GM23248 (cell line): ENCODE results near the gene BCL10. TPM values are rescaled to one million over a fixed set of nuclear protein-coding genes. Genes with fewer than 3 reads are reported as not detected.

ENCODE experiments used
- DNase-seq: peaks from one replicate; pipeline ENCODE4 v3.0.0-alpha.2; 2015
- H2AFZ ChIP-seq: fragments of 200-600 bp; sonication (generic); 2 replicates; pipeline ENCODE4 v1.6.1; 2016; ENCODE audit warnings: antibody characterized with exemption
- H3F3A ChIP-seq: fragments of 200-600 bp; sonication (generic); 2 replicates; pipeline ENCODE4 v1.6.1; 2016; ENCODE audit warnings: mild to moderate bottlenecking, antibody characterized with exemption, mixed run types; ENCODE audit not compliant: insufficient read depth
- H3K27ac ChIP-seq: fragments of 200-600 bp; sonication (generic); 2 replicates; pipeline ENCODE4 v1.5.1; 2016; ENCODE audit warnings: mild to moderate bottlenecking
- H3K27me3 ChIP-seq: fragments of 200-600 bp; sonication (generic); replicated peaks from 2 replicates; pipeline ENCODE4 v1.6.1; 2016; ENCODE audit warnings: mild to moderate bottlenecking; ENCODE audit not compliant: insufficient read depth
- H3K36me3 ChIP-seq: fragments of 200-600 bp; sonication (generic); 2 replicates; pipeline ENCODE4 v1.6.1; 2016; ENCODE audit warnings: low read depth, mild to moderate bottlenecking
- H3K4me1 ChIP-seq: fragments of 200-600 bp; sonication (generic); 2 replicates; pipeline ENCODE4 v1.6.1; 2016; ENCODE audit warnings: mild to moderate bottlenecking; ENCODE audit not compliant: insufficient read depth
- H3K4me2 ChIP-seq: fragments of 200-600 bp; sonication (generic); one replicate; pipeline ENCODE4 v1.6.1; 2016; ENCODE audit warnings: mild to moderate bottlenecking; ENCODE audit not compliant: unreplicated experiment
- H3K4me3 ChIP-seq: fragments of 200-600 bp; sonication (generic); 2 replicates; pipeline ENCODE4 v1.5.1; 2016; ENCODE audit warnings: mild to moderate bottlenecking
- H3K79me2 ChIP-seq: fragments of 200-600 bp; sonication (generic); 2 replicates; pipeline ENCODE4 v1.6.1; 2016; ENCODE audit warnings: mild to moderate bottlenecking; ENCODE audit not compliant: insufficient read depth
- H3K9ac ChIP-seq: fragments of 200-600 bp; sonication (generic); 2 replicates; pipeline ENCODE4 v1.6.1; 2016; ENCODE audit warnings: mild to moderate bottlenecking
- H3K9me2 ChIP-seq: fragments of 200-600 bp; sonication (generic); 2 replicates; pipeline ENCODE4 v1.6.1; 2016; ENCODE audit warnings: mixed run types, mild to moderate bottlenecking, moderate library complexity; ENCODE audit not compliant: insufficient read depth
- H3K9me3 ChIP-seq: fragments of 200-600 bp; sonication (generic); one replicate; pipeline ENCODE4 v1.6.1; 2017; ENCODE audit warnings: low read depth
- H4K20me1 ChIP-seq: fragments of 200-600 bp; sonication (generic); 2 replicates; pipeline ENCODE4 v1.6.0; 2016; ENCODE audit not compliant: insufficient read depth
- EZH2 ChIP-seq: fragments of 200-600 bp; sonication (generic); IDR thresholded peaks from 2 replicates; pipeline ENCODE4 v1.6.1; 2018; ENCODE audit warnings: antibody characterized with exemption, mild to moderate bottlenecking; ENCODE audit not compliant: insufficient read depth, poor library complexity, severe bottlenecking
- EZH2phosphoT487 ChIP-seq: fragments of 200-600 bp; sonication (generic); IDR thresholded peaks from 2 replicates; pipeline ENCODE4 v1.6.1; 2018; ENCODE audit warnings: antibody characterized with exemption, moderate library complexity, mild to moderate bottlenecking, low read depth; ENCODE audit not compliant: insufficient read depth
- WGBS, 2 experiments: methylation state at CpG; one replicate each; pipeline ENCODE4 v1.1.6; 2015 to 2017; ENCODE audit warnings: low lambda C conversion rate in 2 of 2, low coverage in 1 of 2; ENCODE audit errors: missing lambda C conversion rate in 2 of 2; 5-methylcytosine and 5-hydroxymethylcytosine counted together
- in situ Hi-C: fragments of 300-500 bp; cut with MboI; formaldehyde crosslinking; loops from 2 replicates; pipeline ENCODE4 v1.15.0; 2020
- polyA plus RNA-seq: library from polyadenylated mRNA; unstranded; fragments of >200 nt; fragmentation: Nextera tagmentation; extraction: Ambion mirVana; gene quantifications from 2 replicates; pipeline ENCODE4 v1.2.1, GENCODE V29; 2016
- small RNA-seq: library from RNA; depleted of rRNA; stranded (forward); fragments of <200 nt; gene quantifications from one replicate; pipeline ENCODE3, GENCODE V24; 2014; ENCODE audit warnings: low read depth, low replicate concordance
- total RNA-seq: library from RNA; depleted of rRNA; stranded (reverse); fragments of >200 nt; shearing (Covaris generic); gene quantifications from 2 replicates; pipeline ENCODE4 v1.2.3, GENCODE V29; 2014; rRNA removed

The BCL10 gene
- total and polyA plus RNA-seq, 2 experiments from 2014 or later = 51.4 to 70.7 TPM

- in situ Hi-C loops = no loop called here
- no peak overlapping the region for H3K4me2 ChIP-seq
- no peaks in the 10 kb centered on the region for H3K36me3 ChIP-seq
- peaks cover 11% of the 10 kb centered on the region for H3K4me1 ChIP-seq
- no peaks in the 10 kb centered on the region for H3K79me2 ChIP-seq
- no peak overlapping the region for H2AFZ ChIP-seq
- no peak for TF ChIP-seq EZH2
- TF ChIP-seq EZH2phosphoT487 = no peak
- no peaks in the 10 kb centered on the region for H4K20me1 ChIP-seq
- H3K9ac ChIP-seq = no peak overlapping the region
- no peak for DNase-seq
- no peaks in the 10 kb centered on the region for H3K27me3 ChIP-seq
- H3K9me3 ChIP-seq = no peaks in the 10 kb centered on the region
- 0 out of 2 replicates have a peak, but pooled peaks cover 4% of the 10 kb centered on the region for H3F3A ChIP-seq
- H3K9me2 ChIP-seq = no peaks in the 10 kb centered on the region
- no peak overlapping the region for H3K4me3 ChIP-seq
- no peak overlapping the region for H3K27ac ChIP-seq
Observed at GRCh38 chr1:85224295-85224694, 52.1 kb downstream of the BCL10 start.

GRCh38 chr1:85223334-85223733 lies 53.1 kb downstream of the BCL10 start:
- WGBS, 2 experiments = 54 to 61% methylated on average over 5 of the region's 5 CpGs
- H3K4me1 ChIP-seq = peaks cover 11% of the 10 kb centered on the region
- no peaks in the 10 kb centered on the region for H3K9me3 ChIP-seq
- no peaks in the 10 kb centered on the region for H4K20me1 ChIP-seq
- no peak overlapping the region for H3K27ac ChIP-seq
- DNase-seq = no peak
- TF ChIP-seq EZH2 (no peak), EZH2phosphoT487 (no peak)
- H3F3A ChIP-seq = 0 out of 2 replicates have a peak, but pooled peaks cover 4% of the 10 kb centered on the region
- no peaks in the 10 kb centered on the region for H3K27me3 ChIP-seq
- in situ Hi-C loops = no loop called here
- H3K4me3 ChIP-seq = no peak overlapping the region
- no peaks in the 10 kb centered on the region for H3K79me2 ChIP-seq
- no peak overlapping the region for H3K4me2 ChIP-seq
- H3K9me2 ChIP-seq = no peaks in the 10 kb centered on the region
- no peaks in the 10 kb centered on the region for H3K36me3 ChIP-seq
- H2AFZ ChIP-seq = no peak overlapping the region
- no peak overlapping the region for H3K9ac ChIP-seq

GRCh38 chr1:85220756-85221201 lies 55.7 kb downstream of the BCL10 start:
- H3K4me3 ChIP-seq = no peak overlapping the region
- H3K27me3 ChIP-seq = no peaks in the 10 kb centered on the region
- TF ChIP-seq EZH2phosphoT487 = no peak
- TF ChIP-seq EZH2 = no peak
- in situ Hi-C loops = no loop called here
- H3K9ac ChIP-seq = no peak overlapping the region
- H3K4me2 ChIP-seq = no peak overlapping the region
- DNase-seq = no peak
- peaks cover 5% of the 10 kb centered on the region for H3K4me1 ChIP-seq
- H3K36me3 ChIP-seq = no peaks in the 10 kb centered on the region
- 34 to 40% methylated on average over 7 of the region's 7 CpGs for WGBS, 2 experiments
- no peak overlapping the region for H2AFZ ChIP-seq
- H3K27ac ChIP-seq = no peak overlapping the region
- H3F3A ChIP-seq = no peaks in the 10 kb centered on the region
- no peaks in the 10 kb centered on the region for H3K9me2 ChIP-seq
- H3K9me3 ChIP-seq = no peaks in the 10 kb centered on the region
- H3K79me2 ChIP-seq = no peaks in the 10 kb centered on the region
- H4K20me1 ChIP-seq = no peaks in the 10 kb centered on the region

GRCh38 chr1:85219853-85220610 lies 56.4 kb downstream of the BCL10 start:
- no peaks in the 10 kb centered on the region for H3K4me1 ChIP-seq
- TF ChIP-seq EZH2phosphoT487 = no peak
- no peak overlapping the region for H3K4me2 ChIP-seq
- H3K9me2 ChIP-seq = no peaks in the 10 kb centered on the region
- no peak overlapping the region for H2AFZ ChIP-seq
- H3K27ac ChIP-seq = no peak overlapping the region
- H3K79me2 ChIP-seq = no peaks in the 10 kb centered on the region
- H3F3A ChIP-seq = no peaks in the 10 kb centered on the region
- DNase-seq = no peak
- H3K36me3 ChIP-seq = no peaks in the 10 kb centered on the region
- no peaks in the 10 kb centered on the region for H4K20me1 ChIP-seq
- no peak overlapping the region for H3K4me3 ChIP-seq
- in situ Hi-C loops = no loop called here
- WGBS, 2 experiments = 67 to 79% methylated on average over 2 of the region's 2 CpGs
- no peak overlapping the region for H3K9ac ChIP-seq
- no peaks in the 10 kb centered on the region for H3K27me3 ChIP-seq
- H3K9me3 ChIP-seq = no peaks in the 10 kb centered on the region

- Histone ChIP-seq H3K36me3 (no peaks in the 10 kb centered on the region), H2AFZ (no peak overlapping the region), H3K9me3 (no peaks in the 10 kb centered on the region)
Observed at GRCh38 chr1:85216697-85217096, 59.7 kb downstream of the BCL10 start.

More at GRCh38 chr1:85216697-85217096, 59.7 kb downstream of the BCL10 start:
- Histone ChIP-seq H3K9ac (no peak overlapping the region), H3F3A (no peaks in the 10 kb centered on the region), H3K79me2 (no peaks in the 10 kb centered on the region), H3K4me2 (no peak overlapping the region), H3K4me1 (no peaks in the 10 kb centered on the region), H3K27me3 (no peaks in the 10 kb centered on the region), H3K27ac (no peak overlapping the region), H4K20me1 (no peaks in the 10 kb centered on the region), H3K9me2 (no peaks in the 10 kb centered on the region), H3K4me3 (no peak overlapping the region)
- no peak for DNase-seq
- no peak for TF ChIP-seq EZH2phosphoT487
- TF ChIP-seq EZH2 = no peak
- in situ Hi-C loops = no loop called here

Small RNA genes lying within 50 kb of the gene (small RNA-seq; reads per million reads assigned to genes)
- gene RF00019 = not detected

Other genes starting within 250 kb of the BCL10 start
- gene MCOLN3, start 228.1 kb downstream of the BCL10 start, total RNA-seq = 0.51 and 0.54 TPM in 2 replicates
- 0.77 and 1.0 TPM in 2 replicates for gene MCOLN3, start 228.1 kb downstream of the BCL10 start, polyA plus RNA-seq
- gene SYDE2, start 75.6 kb downstream of the BCL10 start, total RNA-seq = 4.8 and 6.7 TPM in 2 replicates
- 1.4 TPM in 2 replicates for gene SYDE2, start 75.6 kb downstream of the BCL10 start, polyA plus RNA-seq
- 26.7 and 30.9 TPM in 2 replicates for gene C1orf52, start 17.0 kb downstream of the BCL10 start, total RNA-seq
- gene C1orf52, start 17.0 kb downstream of the BCL10 start, polyA plus RNA-seq = 72.4 and 76.4 TPM in 2 replicates
- gene DDAH1, start 188.5 kb upstream of the BCL10 start, total RNA-seq = 162 and 168 TPM in 2 replicates
- gene DDAH1, start 188.5 kb upstream of the BCL10 start, polyA plus RNA-seq = 234 and 238 TPM in 2 replicates